Measurements from ENCODE around the gene CTTNBP2. TPM values are rescaled to one million over a fixed set of nuclear protein-coding genes. Genes with fewer than 3 reads are reported as not detected.

The CTTNBP2 gene
- total and polyA plus RNA-seq, 2 donors (not counting 1 experiment from before 2014, with no cell fraction given): 8.3 to 12.0 TPM

DNA sequence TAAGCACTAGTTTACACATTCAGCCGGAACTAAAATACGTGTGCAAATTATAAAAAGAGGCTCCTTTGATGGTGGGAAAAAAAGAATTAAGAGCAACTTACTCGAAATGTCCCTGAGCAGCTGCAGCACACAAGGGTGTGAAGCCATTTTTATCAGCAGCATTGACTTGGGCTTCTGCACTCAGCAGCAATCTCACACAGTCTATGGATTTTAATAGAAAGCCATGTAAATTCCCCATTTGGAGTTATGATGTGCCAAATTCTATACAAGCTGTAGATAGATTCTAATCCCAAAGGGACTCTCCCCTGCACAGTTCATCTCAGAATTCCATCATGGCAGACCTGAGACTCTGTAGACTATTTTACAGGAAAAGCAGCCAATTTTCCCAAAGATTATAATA lies 90.5 kb downstream of the CTTNBP2 start:
- Histone ChIP-seq H3K27ac (ENCODE audit: insufficient read depth, low read length) (no peak overlapping the region), H3K4me2 (ENCODE audit: extremely low read depth, insufficient read depth, low read length) (no peak overlapping the region), H3K27me3 (ENCODE audit: control insufficient read depth, insufficient read depth, low read length) (no peaks in the 10 kb centered on the region), H3K36me3 (ENCODE audit: control insufficient read depth, insufficient read depth, low read length) (no peaks in the 10 kb centered on the region), H2AFZ (ENCODE audit: low read length) (no peak overlapping the region), H3K4me1 (ENCODE audit: control insufficient read depth, extremely low read depth, insufficient read depth, low read length) (peaks cover 6% of the 10 kb centered on the region), H4K20me1 (ENCODE audit: control insufficient read depth, extremely low read depth, insufficient read depth, low read length) (no peaks in the 10 kb centered on the region), H3K9ac (ENCODE audit: insufficient read depth, low read length) (no peak overlapping the region), H3K4me3 (replicated peaks in 1 of 4; ENCODE audit: control extremely low read depth in 1 of 4, insufficient read depth in 1 of 4, low read depth in 3 of 4, low read length in 4 of 4) (no peak overlapping the region), H3K79me2 (ENCODE audit: control insufficient read depth, insufficient read depth, low read length) (no peaks in the 10 kb centered on the region), H3K9me3 (ENCODE audit: control insufficient read depth, insufficient read depth, low read depth, low read length) (no peaks in the 10 kb centered on the region)
- DNase-seq (ENCODE audit: low read depth in 2 of 2): no peak
- TF ChIP-seq, protein P1, sequence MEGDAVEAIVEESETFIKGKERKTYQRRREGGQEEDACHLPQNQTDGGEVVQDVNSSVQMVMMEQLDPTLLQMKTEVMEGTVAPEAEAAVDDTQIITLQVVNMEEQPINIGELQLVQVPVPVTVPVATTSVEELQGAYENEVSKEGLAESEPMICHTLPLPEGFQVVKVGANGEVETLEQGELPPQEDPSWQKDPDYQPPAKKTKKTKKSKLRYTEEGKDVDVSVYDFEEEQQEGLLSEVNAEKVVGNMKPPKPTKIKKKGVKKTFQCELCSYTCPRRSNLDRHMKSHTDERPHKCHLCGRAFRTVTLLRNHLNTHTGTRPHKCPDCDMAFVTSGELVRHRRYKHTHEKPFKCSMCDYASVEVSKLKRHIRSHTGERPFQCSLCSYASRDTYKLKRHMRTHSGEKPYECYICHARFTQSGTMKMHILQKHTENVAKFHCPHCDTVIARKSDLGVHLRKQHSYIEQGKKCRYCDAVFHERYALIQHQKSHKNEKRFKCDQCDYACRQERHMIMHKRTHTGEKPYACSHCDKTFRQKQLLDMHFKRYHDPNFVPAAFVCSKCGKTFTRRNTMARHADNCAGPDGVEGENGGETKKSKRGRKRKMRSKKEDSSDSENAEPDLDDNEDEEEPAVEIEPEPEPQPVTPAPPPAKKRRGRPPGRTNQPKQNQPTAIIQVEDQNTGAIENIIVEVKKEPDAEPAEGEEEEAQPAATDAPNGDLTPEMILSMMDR (conservative IDR thresholded peaks at IDR 0.05 in 1 of 2, IDR thresholded peaks at IDR 0.05 in 1 of 2; ENCODE audit: low read depth in 1 of 2, low read length in 2 of 2): no peak
- TF ChIP-seq EZH2 (IDR thresholded peaks at IDR 0.05; ENCODE audit: low read length, missing control alignments): no peak

DNA sequence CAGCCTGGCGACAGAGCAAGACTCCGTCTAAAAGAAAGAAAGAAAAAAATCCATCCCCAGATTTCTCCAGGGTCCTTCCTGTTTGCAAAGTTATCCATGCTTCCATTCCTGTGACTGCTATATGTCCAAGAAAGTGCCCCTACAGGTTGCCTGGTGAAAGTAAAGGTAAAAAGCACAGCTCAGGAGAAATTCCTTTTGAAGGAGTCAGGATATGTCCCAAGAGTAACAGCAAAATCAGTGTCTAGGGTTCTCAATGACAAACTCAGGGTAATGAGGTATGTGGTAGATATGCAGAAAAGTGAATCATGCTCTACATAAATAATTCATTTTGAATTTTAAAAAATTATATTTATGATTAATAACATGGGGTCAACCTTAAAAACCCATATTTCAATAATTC lies 91.5 kb downstream of the CTTNBP2 start:
- H3K4me3 ChIP-seq (replicated peaks in 1 of 4; ENCODE audit: control extremely low read depth in 1 of 4, insufficient read depth in 1 of 4, low read depth in 3 of 4, low read length in 4 of 4): no peak overlapping the region
- H4K20me1 ChIP-seq (ENCODE audit: control insufficient read depth, extremely low read depth, insufficient read depth, low read length): no peaks in the 10 kb centered on the region
- peak; percentile 6 to 40 for DNase-seq (ENCODE audit: low read depth in 2 of 2)
- no peak overlapping the region for H3K4me2 ChIP-seq (ENCODE audit: extremely low read depth, insufficient read depth, low read length)
- H3K27ac ChIP-seq (ENCODE audit: insufficient read depth, low read length): no peak overlapping the region
- H3K9ac ChIP-seq (ENCODE audit: insufficient read depth, low read length): no peak overlapping the region
- no peaks in the 10 kb centered on the region for H3K27me3 ChIP-seq (ENCODE audit: control insufficient read depth, insufficient read depth, low read length)
- no peak for TF ChIP-seq EZH2 (IDR thresholded peaks at IDR 0.05; ENCODE audit: low read length, missing control alignments)
- TF ChIP-seq, protein P1 (conservative IDR thresholded peaks at IDR 0.05 in 1 of 2, IDR thresholded peaks at IDR 0.05 in 1 of 2; ENCODE audit: low read depth in 1 of 2, low read length in 2 of 2): no peak
- no peaks in the 10 kb centered on the region for H3K9me3 ChIP-seq (ENCODE audit: control insufficient read depth, insufficient read depth, low read depth, low read length)
- H3K79me2 ChIP-seq (ENCODE audit: control insufficient read depth, insufficient read depth, low read length): no peaks in the 10 kb centered on the region
- H3K4me1 ChIP-seq (ENCODE audit: control insufficient read depth, extremely low read depth, insufficient read depth, low read length): peaks cover 6% of the 10 kb centered on the region
- H2AFZ ChIP-seq (ENCODE audit: low read length): no peak overlapping the region
- H3K36me3 ChIP-seq (ENCODE audit: control insufficient read depth, insufficient read depth, low read length): no peaks in the 10 kb centered on the region

DNA sequence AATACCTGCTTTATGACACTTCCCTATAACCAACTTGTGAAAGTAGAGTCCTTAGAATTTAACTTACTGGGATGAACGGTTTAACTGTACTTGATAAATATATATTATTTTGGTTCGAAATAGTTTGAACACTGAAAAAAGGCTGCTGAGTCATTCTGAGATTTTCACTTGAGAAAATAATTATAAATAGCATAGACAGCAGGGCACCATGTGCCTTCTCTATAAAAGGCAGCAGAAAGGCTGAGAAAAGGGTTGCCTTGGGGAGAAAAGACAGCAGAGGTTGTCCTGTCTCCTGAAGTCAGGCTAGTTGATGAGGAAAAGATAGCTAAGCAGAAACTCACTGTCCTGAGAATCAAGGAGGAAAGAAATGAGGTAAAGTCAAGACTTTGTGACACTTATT lies 92.4 kb downstream of the CTTNBP2 start:
- H3K79me2 ChIP-seq (ENCODE audit: control insufficient read depth, insufficient read depth, low read length): no peaks in the 10 kb centered on the region
- no peaks in the 10 kb centered on the region for H3K9me3 ChIP-seq (ENCODE audit: control insufficient read depth, insufficient read depth, low read depth, low read length)
- H2AFZ ChIP-seq (ENCODE audit: low read length): no peak overlapping the region
- DNase-seq (ENCODE audit: low read depth in 2 of 2): peak; percentile 31 to 60
- H4K20me1 ChIP-seq (ENCODE audit: control insufficient read depth, extremely low read depth, insufficient read depth, low read length): no peaks in the 10 kb centered on the region
- H3K27me3 ChIP-seq (ENCODE audit: control insufficient read depth, insufficient read depth, low read length): no peaks in the 10 kb centered on the region
- TF ChIP-seq, protein P1 (conservative IDR thresholded peaks at IDR 0.05 in 1 of 2, IDR thresholded peaks at IDR 0.05 in 1 of 2; ENCODE audit: low read depth in 1 of 2, low read length in 2 of 2): no peak
- no peak for TF ChIP-seq EZH2 (IDR thresholded peaks at IDR 0.05; ENCODE audit: low read length, missing control alignments)
- peak overlapping the region; percentile 8 for H3K27ac ChIP-seq (ENCODE audit: insufficient read depth, low read length)
- H3K4me2 ChIP-seq (ENCODE audit: extremely low read depth, insufficient read depth, low read length): no peak overlapping the region
- H3K36me3 ChIP-seq (ENCODE audit: control insufficient read depth, insufficient read depth, low read length): no peaks in the 10 kb centered on the region
- peaks cover 6% of the 10 kb centered on the region for H3K4me1 ChIP-seq (ENCODE audit: control insufficient read depth, extremely low read depth, insufficient read depth, low read length)
- no peak overlapping the region for H3K4me3 ChIP-seq (replicated peaks in 1 of 4; ENCODE audit: control extremely low read depth in 1 of 4, insufficient read depth in 1 of 4, low read depth in 3 of 4, low read length in 4 of 4)
- no peak overlapping the region for H3K9ac ChIP-seq (ENCODE audit: insufficient read depth, low read length)

All from fibroblast of lung (primary cell).